Sigmoid colon (tissue), 4 donors: ENCODE measurements around the gene EEA1.

ENCODE experiments used
- CTCF ChIP-seq, 4 experiments: fragments of 450-650 bp in 3 of 4; fragments of 200-600 bp in 1 of 4; IDR thresholded peaks; one replicate each; pipeline ENCODE4 v1.5.1; 2016 to 2019; ENCODE audit warnings: antibody characterized with exemption in 4 of 4, mild to moderate bottlenecking in 3 of 4, moderate library complexity in 2 of 4
- EP300 ChIP-seq, 4 donors: sonication (generic); formaldehyde crosslinking; IDR thresholded peaks; one replicate each; pipeline ENCODE4 v1.6.1; 2017; ENCODE audit warnings: antibody characterized with exemption in 4 of 4
- POLR2A ChIP-seq, 2 donors: fragments of 450-650 bp; IDR thresholded peaks; one replicate each; pipeline ENCODE4 v1.6.1; 2016; ENCODE audit warnings: antibody characterized with exemption in 2 of 2, mild to moderate bottlenecking in 2 of 2, moderate library complexity in 2 of 2
- POLR2AphosphoS5 ChIP-seq, 4 donors: sonication (generic); formaldehyde crosslinking; IDR thresholded peaks; one replicate each; pipeline ENCODE4 v1.6.1; 2017; ENCODE audit warnings: antibody characterized with exemption in 4 of 4

DNA sequence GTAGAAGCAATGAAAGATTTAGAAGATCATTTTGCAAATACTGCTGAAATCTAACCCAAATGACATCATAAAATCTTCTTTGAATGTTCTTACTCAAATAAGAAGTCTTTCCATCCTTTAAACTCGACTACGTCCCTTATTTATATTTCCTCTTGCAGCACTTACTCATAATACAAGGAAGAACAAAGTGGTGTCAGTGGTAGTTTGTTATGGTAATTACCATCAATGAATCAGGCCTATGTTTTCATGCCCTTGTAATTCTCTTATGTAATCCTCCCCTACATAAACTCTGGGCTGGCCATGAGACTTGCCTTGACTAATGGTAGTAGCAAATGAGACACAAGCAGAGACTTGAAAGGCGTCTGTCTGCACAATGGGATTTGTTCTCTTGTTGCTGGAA is 17.0 kb downstream of the EEA1 start:
- TF ChIP-seq POLR2A (IDR thresholded peaks at IDR 0.05): no peak
- no peak for TF ChIP-seq CTCF (IDR thresholded peaks at IDR 0.05)
- no peak for TF ChIP-seq POLR2AphosphoS5 (IDR thresholded peaks at IDR 0.05)
- no peak for TF ChIP-seq EP300 (IDR thresholded peaks at IDR 0.05)
